Epidermal melanocyte (primary cell): ENCODE results near the gene GRPR.
"Not testable (repeated sequence)": the region's sequence is repeated elsewhere in the genome, so short reads cannot be mapped to it uniquely, and the experiment has no call there.

Source experiments
- DNase-seq: peaks from one replicate; pipeline ENCODE4 v3.0.0; 2011; ENCODE audit warnings: low spot score; ENCODE audit not compliant: insufficient read length

GRPR gene

DNA sequence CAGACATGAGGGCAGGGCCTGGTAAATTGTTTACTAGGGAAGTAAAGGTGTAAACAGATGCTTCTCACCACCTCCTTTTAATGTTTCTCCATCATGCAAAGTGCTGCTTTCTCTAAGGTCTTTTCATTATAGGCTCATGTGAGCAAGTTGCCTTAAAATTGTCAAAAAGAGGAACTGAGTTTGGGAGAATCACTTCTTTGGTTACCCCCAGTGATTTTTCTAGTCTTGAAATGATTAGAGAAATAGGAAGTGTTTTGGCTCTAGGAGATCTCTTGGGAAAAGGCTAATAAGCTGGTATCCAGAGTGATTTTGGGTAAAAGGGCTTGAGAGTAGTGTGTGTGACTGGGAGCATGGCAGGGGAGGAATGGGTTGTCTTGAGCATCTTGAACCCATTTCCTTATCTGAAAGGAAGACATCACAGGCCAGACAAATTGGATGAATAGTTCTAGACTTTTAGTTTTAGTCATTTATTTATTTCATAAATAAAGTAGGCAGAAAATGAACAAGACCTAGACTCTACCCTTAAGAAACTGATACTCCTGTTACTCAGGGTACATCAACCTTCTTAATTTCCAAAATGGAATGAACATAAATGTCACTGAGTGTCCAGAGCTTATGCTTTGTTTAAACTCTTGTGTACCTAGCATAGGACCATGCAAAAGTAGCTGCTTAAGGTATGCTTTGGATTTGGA, 14.2 kb downstream of the GRPR start:
- DNase-seq = no peak

DNA sequence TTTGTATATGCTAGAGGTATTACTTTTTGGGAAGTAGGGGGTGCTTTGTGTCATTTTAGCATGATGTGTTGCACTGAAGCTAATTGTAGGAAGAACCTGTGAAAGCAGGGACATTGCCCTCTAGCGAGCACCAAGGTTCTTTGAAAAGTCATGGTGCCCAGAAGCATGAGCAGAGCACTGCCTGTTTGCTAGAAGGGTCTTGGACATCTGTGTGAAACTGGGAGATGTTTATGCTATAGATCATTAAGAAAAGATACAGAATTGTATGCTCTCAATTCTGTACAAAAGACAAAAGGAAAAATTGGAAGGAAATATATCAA, 14.7 kb downstream of the GRPR start:
- DNase-seq = no peak

DNA sequence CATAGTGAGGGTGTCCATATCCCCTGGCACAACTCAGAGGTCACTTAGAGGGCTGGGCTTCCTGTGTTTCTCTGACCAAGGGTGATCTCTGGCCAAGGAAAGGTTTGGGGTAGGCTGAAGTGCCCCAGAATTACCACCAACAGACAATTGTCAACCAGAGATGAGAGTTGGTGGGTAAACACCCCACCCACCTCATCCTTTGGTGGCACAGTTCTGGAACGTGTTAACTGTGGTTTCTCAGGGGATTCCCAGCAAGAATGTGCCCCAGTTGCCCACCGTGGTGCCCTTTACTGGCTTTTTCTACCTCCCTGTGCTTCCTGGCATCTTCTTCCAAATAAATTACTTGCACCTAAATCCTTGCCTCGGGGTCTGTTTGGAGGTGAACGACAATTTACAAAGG, 17.1 kb downstream of the GRPR start:
- no peak for DNase-seq

DNA sequence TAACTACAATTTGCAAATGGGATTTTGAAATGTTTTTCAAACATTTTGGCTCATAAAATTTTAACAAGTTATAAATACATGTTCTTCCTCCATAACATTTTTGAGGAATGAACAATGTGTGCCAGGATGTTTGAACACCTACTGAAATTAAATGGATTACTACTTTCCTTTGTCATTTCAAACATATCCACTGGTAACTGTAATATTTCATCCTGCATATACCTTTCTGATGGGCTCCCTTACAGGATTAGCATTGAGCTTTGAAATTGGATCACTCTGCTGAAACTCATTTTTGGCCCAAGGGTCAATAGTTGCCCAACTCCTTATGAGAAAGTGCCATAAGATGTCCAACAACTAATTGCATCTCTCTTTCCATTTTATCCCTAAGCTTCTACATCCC, 17.6 kb downstream of the GRPR start:
- DNase-seq = no peak

DNA sequence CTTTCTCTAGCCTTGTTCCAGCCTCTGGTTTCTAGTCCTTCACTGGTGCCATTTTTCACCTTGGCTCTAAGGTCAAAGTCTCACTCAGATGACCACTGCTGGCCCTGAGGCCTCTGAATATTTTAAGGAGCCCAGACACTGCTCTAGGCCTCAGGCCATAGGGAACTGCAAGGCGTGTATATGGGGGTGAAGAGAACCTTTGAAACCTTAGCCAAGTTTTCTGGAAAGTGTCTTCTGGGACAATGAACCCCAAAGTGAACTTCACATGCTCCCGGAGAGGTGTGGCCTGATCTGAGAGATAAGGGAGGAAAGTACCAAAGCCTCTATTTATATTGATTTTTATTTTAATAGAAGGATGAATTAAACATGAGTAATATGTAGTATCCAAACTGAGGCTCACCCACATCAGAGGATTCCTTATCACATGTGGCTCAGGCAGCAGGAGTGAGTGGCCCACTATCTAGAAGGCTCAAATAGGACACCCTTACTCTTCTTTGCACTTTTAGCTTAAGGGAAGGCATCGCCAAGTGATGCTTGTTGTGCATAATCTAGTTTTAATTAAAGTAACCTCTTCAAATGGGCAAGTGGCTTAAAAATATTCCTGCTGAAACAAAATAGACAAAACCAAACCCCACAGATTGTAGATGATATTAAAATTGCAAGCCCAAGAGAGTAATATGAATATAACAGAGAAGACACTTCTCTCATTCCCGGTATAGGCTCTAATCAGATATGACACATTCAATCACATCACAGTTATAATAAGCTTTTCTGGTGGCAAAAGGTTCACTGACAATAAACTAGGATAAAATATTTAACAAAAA, 18.3 kb downstream of the GRPR start:
- no peak for DNase-seq

DNA sequence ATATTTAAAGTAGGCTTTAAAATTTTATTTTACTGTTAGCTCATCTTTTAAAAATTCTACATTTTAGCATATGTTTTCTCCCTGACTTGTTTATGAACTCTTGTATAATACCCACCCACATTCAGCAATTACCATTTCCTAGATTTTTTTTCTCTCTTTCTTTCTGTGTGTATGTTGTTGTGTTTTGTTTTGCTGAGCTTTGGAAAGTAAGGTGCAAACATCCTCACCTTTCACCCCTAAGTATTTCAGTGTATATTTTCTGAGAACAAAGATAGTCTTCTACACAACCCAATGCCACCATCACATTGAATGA, 18.8 kb downstream of the GRPR start:
- no peak for DNase-seq

DNA sequence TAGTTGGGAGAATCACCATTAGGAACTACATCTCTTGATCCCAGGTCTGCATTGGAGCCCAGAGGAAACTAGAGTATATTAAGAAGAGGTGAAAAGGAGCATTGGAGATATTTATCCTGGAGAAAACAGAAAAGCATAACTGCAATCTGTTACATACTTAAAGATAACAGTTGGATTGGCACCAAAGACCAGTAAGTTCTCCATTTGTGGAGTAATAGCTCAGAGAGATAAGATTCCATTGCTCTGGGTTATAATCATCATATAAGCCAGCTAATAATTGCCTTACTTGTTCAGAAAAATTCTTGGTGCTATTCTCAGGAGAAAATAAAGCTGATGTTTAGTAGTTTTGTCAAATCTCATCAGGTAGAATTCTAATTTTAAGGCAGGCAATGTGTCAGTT, 20.6 kb downstream of the GRPR start:
- DNase-seq = no peak

DNA sequence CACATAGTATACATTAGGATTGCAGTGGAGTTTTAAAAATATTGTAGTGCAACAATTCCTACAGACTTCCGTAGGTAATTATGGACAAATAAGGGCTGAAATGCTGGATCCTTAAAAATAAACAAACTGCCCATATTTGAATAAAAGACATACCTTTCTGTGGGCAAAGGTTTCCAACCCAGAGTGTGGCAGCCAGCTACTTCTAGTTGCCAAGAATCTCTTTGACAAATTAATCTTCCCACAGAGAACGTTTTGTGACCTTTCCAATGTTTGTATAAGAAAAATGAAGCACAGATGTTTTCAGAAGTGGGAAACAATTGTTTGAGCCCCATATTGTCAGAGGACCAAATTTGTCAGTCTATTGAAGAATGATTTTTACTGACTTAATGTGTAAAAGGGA, 21.1 kb downstream of the GRPR start:
- DNase-seq = no peak

DNA sequence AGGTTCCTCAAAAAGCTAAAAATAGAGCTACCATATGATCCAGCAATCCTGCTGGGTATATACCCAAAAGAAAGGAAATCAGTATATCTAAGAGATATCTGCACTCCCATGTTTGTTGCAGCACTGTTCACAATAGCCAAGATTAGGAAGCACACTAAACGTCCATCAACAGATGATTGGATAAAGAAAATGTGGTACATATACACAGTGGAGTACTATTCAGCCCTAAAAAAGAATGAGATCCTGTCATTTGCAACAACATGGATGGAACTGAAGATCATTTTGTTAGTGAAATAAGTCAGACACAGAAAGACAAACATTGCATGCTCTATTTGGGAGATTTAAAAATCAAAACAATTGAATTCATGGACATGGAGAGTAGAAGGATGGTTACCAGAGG, 21.7 kb downstream of the GRPR start:
- DNase-seq = not testable (repeated sequence)

DNA sequence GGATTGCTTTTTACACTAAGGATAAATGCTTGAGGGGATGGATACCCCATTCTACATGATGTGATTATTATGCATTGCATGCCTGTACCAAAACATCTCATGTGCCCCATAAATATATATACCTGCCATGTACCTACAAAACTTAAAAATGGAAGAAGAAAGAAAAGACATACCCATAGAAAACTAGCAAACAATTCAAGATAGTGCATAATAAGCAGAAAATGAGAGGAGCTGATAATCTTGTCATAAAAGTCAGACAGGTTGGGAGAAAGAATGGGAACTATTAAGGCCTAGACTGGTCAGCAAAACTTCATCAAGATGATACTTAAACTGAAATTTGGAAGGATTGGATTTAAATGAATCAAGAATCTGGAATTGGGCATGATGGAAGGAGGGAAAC, 22.3 kb downstream of the GRPR start:
- no peak for DNase-seq

DNA sequence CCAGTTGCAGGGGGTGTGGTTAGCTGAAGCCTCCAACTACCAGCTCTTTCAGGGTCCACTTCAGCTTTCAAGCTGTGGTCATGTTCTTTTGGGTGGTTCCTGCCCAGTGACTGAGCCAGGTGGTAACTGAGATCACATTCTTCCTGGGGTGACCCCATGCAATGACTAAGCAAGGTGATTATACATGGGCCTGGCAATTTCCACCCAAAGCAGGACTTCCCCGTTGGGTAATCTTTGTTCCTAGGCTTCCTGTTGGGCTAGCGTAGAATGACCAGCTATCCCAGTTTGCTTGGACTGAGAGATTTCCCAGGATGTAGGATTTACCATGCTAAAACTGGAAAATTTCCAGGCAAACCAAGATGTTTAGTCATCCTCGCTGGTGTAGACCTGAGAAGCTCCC, 25.5 kb downstream of the GRPR start:
- DNase-seq = no peak

DNA sequence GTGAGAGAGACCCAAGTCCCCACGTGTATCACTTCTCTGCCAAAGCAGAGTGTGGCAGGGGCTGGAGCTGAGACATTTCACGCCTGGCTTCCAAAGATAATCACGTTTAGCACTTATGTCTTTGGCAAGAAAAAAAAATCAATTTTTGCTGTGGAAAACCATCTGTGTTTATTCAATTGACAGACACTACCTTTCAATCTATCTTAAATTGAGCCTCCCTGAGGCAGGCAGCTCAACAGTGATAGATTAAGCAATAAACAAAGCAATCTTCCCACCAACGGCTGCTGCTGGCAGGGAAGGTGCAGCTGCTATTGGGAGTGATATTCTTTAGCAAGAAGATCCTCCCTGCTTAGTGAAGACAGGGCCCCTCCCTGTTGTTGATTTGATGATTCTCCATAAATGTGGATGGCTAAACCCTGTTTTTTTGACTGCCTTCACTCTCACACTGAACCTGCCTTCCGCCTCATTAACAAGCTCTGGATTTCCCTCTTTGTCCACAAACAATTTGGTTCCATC, 32.3 kb downstream of the GRPR start:
- no peak for DNase-seq

DNA sequence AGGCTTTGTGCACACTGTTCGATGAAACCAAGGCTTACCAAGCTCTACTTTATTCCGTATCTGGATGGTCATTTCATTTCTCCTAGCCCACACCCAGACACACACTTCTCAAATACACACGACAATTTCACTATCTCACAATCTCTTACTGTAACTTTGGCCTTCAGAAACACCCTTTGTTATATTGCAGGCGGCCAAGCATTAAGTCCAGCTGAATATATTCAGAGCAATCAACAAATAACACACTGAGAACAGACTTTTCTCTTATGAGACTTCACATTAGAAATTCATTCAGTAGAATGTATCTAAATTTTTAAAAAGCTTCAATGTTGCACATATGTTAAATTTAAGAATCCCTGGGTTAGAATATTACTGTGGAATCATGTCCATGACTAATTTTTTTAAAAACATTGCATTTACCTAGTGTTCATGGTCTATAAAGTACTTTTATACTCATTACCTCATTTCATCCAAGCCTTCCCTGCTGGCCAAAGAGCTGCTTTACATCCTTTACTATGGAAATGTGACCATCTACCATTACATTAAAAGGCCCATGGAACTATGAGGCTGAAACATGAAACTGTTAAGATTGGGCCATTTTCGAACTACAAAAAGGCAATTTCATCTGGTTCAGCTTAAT, 33.4 kb downstream of the GRPR start:
- no peak for DNase-seq

DNA sequence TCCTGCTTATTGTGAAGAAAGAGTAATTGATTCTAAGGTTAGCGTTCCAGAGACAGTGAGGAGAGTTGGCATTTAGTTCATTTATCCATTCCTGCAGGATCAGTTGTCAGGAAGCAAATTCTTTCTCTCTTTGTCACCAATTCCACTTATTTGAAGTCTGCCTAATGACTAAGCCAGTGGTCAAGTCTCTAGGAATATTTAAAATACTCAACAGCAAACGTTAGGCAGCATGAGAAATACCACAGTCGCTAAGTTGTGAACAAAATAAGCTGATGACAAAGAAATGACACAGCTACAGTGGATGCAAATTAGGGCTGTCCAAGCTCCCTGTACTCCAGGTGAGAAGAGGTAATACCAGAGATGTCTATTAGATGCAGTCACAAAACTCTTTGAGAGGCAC, 37.4 kb downstream of the GRPR start:
- DNase-seq = peak; percentile 20

DNA sequence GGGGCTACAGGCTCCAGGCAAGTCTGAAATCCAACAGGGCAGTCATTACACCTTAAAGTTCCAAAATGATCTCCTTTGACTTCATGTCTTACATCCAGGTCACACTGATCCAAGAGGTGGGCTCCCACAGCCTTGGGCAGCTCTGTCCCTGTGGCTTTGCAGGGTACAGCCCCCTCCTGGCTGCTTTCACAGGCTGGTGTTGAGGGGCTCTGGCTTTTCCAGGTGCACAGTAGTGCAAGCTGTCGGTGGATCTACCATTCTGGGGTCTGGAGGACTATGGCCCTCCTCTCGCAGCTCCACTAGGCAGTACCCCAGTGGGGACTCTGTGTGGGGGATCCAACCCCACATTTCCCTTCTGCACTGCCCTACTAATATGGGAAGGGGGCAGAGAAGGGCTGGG, 37.8 kb downstream of the GRPR start:
- not testable (repeated sequence) for DNase-seq

DNA sequence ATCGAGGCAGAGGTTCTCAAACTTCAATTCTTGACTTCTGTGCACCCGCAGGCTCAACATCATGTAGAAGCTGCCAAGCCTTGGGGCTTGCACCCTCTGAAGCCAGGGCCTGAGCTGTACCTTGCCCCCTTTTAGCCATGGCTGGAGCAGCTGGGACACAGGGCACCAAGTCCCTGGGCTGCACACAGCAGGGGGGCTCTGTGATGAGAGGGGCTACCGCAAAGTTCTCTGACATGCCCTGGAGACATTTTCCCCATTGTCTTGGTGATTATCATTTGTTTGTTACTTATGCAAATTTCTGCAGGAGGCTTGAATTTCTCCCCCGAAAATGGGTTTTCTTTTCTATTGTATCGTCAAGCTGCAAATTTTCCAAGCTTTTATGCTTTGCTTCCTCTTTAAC, 39.0 kb downstream of the GRPR start:
- DNase-seq = no peak

DNA sequence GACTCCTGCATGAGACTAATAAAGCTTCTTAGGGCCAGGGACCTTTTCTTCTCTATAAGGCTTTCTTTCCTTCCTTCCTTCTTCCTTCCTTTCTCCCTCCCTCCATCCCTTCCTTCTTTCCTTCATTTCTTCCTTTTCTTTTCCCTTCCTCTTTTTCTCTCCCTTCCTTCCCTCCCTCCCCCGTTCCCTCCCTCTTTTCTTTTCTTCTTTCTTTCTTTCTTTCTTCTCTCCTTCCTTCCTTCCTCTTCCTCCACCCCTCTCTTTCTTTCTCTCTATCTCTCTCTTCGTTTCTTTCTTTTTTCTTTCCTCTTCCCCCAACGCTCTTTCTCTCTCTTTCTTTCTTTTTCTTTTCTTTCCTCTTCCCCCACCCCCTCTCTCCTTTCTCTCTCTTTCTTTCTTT, 41.4 kb downstream of the GRPR start:
- no peak for DNase-seq

DNA sequence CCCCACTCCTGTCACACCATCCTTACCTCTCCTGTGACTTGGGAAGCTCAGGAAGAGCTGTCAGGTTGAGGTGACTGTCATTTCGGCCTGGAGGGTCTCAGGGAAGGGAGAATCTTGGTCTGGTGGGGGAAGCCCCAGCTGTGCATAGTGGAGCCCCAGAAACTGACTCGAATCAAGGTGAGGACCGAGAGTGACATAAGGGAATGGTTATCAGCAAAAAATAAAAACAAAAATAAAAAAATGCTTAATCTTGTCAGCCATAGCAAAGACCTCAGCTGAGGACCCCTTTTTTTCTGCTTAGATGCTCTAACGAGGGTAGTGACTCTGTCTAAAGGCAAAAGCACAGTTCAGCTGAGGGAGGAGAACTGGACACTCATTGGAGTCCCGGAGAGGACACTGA, 43.8 kb downstream of the GRPR start, which contains the start of gene MAGEB17:
MAGEB17 (plus strand) TSS at position 301 of the 400 bp plus-strand sequence. CDS start 2,902 bp downstream, outside the sequence.
- no peak for DNase-seq

DNA sequence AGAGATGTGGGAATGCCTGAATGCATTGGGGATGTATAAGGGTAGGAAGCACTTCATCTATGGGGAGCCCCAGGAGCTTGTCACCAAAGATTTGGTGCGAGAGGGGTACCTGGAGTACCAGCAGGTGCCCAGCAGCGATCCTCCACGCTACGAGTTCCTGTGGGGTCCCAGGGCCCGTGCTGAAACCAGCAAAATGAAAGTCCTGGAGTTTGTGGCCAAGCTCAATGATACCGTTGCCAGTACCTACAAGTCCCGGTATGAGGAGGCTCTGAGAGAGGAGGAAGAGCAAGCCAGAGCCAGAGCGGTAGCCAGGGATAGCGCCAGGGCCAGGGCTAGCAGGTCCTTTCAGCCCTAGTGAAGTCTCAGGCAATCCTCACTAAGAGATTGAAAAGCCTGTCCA, 47.7 kb downstream of the GRPR start:
- DNase-seq = no peak

DNA sequence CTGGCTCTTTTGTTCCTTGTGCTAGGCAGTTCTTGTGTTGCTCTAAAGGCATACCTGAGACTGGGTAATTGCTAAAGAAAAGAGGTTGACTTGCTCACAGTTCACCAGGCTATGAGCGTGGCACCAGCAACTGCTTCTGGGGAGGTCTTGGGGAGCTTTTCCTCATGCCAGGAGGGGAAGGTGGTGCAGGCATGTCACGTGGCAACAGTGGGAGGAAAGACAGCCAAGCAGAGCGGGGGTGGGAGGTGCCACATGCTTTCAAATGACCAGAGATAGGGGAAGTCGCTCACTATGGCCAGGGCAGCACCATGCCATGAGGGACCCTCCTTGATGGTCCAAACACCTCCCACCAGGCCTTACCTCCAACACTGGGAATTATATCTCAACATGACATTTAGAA, 48.6 kb downstream of the GRPR start:
- DNase-seq = no peak

DNA sequence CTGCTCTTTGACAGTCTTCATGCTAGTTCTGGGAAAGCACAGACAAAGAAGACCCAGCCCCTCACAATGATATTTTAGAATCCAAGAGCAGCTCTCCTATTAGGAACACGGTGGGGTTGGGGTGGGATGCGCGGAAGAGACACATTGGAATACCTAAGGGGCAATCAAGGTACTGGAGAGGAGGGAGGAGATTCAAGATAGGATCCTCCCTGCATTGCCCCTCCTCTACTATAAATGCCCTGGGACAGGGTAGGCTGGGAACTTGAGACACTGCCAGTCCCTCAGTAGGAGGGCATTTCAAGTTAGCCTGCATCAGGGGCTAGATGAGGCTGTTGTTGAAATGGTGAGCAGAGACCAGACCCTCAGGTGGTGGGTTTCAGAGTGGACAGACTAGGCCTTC, 49.0 kb downstream of the GRPR start:
- DNase-seq = no peak

DNA sequence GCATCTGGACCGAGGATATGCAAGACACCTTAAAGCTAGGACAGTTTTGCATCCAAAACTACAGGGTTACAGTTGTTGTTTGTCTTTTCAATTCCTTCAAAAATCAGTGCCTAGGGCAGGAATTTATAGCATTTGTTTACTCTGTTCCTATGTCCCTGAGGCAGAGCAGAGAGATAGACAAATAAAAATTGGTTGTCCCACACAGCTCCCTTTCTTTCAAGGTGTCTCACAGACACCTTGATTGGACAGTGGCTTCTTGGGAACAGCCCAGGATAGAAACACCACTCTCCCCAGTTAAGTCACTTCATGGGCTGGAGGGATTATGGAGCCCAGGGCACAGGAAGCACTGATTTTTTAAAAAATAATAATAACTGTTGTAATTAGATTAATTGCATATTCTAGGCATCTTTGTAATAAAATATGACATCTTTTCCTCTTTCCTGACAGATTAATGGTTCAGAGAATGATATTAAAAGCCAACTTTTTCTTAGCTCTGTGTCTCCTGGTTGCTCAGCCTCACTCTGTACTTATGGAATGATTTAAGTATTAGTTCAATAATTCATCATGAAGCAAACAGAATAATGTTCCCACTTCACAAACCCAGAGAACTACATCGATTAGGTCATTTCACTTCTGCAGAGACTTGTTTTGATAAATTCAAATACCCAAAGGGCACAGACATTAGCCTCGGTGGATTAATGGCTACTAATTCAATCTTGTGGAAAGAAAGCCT, 52.1 kb downstream of the GRPR start:
- DNase-seq = no peak
